ENCODE measurements around the gene FLRT1. TPM values are rescaled to one million over a fixed set of nuclear protein-coding genes. Genes with fewer than 3 reads are reported as not detected.

The FLRT1 gene
- total and polyA plus RNA-seq, 2 of the 13 experiments (the other 11 are each of a cell fraction or from before 2014, with no cell fraction given), result 0.02 to 0.08 TPM

- 0 out of 2 replicates have a peak, but pooled peaks have one; percentile 14 for TF ChIP-seq ZNF782 (CRISPR knock-in tag; IDR thresholded peaks at IDR 0.05; ENCODE audit: borderline replicate concordance)
- no peak for TF ChIP-seq AKAP8 (CRISPR knock-in tag; IDR thresholded peaks at IDR 0.05)
- TF ChIP-seq RBM39 (IDR thresholded peaks at IDR 0.05; ENCODE audit: low read depth, low read length, poor library complexity, severe bottlenecking), result peak; percentile 7
- no peak for TF ChIP-seq BCL3 (CRISPR knock-in tag; IDR thresholded peaks at IDR 0.05)
- TF ChIP-seq, protein P1, sequence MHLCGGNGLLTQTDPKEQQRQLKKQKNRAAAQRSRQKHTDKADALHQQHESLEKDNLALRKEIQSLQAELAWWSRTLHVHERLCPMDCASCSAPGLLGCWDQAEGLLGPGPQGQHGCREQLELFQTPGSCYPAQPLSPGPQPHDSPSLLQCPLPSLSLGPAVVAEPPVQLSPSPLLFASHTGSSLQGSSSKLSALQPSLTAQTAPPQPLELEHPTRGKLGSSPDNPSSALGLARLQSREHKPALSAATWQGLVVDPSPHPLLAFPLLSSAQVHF (CRISPR knock-in tag; IDR thresholded peaks at IDR 0.05), result no peak
- TF ChIP-seq ZMAT5 (CRISPR knock-in tag; IDR thresholded peaks at IDR 0.05; ENCODE audit: borderline replicate concordance, low read depth), result no peak
- TF ChIP-seq DZIP1 (CRISPR knock-in tag; IDR thresholded peaks at IDR 0.05), result 0 out of 2 replicates have a peak, but pooled peaks have one; percentile 25
- no peak for TF ChIP-seq SSRP1 (CRISPR knock-in tag; IDR thresholded peaks at IDR 0.05)
- TF ChIP-seq ZKSCAN5 (CRISPR knock-in tag; IDR thresholded peaks at IDR 0.05), result peak; percentile 65; the same call in 1 of the 2 replicates
- TF ChIP-seq BORCS8-MEF2B (CRISPR knock-in tag; IDR thresholded peaks at IDR 0.05), result no peak
- no peak for TF ChIP-seq EP300 (IDR thresholded peaks at IDR 0.05; ENCODE audit: low read depth in 2 of 2, low read length in 2 of 2)
- TF ChIP-seq EP300 (CRISPR knock-in tag; IDR thresholded peaks at IDR 0.05; ENCODE audit: borderline replicate concordance), result no peak
- peak; percentile 36; the same call in 1 of the 2 replicates for TF ChIP-seq ZNF605 (CRISPR knock-in tag; IDR thresholded peaks at IDR 0.05)
- no peak for TF ChIP-seq ZFP62 (CRISPR knock-in tag; IDR thresholded peaks at IDR 0.05)
- TF ChIP-seq ZSCAN20 (CRISPR knock-in tag; IDR thresholded peaks at IDR 0.05; ENCODE audit: borderline replicate concordance), result no peak
- no peak for TF ChIP-seq ZNF607 (CRISPR knock-in tag; IDR thresholded peaks at IDR 0.05; ENCODE audit: borderline replicate concordance)
- TF ChIP-seq, protein P2, sequence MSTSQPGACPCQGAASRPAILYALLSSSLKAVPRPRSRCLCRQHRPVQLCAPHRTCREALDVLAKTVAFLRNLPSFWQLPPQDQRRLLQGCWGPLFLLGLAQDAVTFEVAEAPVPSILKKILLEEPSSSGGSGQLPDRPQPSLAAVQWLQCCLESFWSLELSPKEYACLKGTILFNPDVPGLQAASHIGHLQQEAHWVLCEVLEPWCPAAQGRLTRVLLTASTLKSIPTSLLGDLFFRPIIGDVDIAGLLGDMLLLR (CRISPR knock-in tag; IDR thresholded peaks at IDR 0.05), result no peak
- TF ChIP-seq, protein P3, sequence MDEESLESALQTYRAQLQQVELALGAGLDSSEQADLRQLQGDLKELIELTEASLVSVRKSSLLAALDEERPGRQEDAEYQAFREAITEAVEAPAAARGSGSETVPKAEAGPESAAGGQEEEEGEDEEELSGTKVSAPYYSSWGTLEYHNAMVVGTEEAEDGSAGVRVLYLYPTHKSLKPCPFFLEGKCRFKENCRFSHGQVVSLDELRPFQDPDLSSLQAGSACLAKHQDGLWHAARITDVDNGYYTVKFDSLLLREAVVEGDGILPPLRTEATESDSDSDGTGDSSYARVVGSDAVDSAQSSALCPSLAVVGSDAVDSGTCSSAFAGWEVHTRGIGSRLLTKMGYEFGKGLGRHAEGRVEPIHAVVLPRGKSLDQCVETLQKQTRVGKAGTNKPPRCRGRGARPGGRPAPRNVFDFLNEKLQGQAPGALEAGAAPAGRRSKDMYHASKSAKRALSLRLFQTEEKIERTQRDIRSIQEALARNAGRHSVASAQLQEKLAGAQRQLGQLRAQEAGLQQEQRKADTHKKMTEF (CRISPR knock-in tag; IDR thresholded peaks at IDR 0.05), result no peak
- TF ChIP-seq ZNF225 (CRISPR knock-in tag; IDR thresholded peaks at IDR 0.05), result no peak
- TF ChIP-seq MAX (IDR thresholded peaks at IDR 0.05), result 0 out of 2 replicates have a peak, but pooled peaks have one; percentile 15
These were observed 28.5 kb upstream of the FLRT1 start (continued) for GRCh38 chr11:64007160-64007628.
